OCI-LY7 (cell line): ENCODE results near the gene TPP1.

Source experiments
- EZH2phosphoT487 ChIP-seq: fragments of 200-600 bp; sonication (generic); IDR thresholded peaks from 2 replicates; pipeline ENCODE4 v1.6.1; 2018; ENCODE audit warnings: low read depth, borderline replicate concordance, mild to moderate bottlenecking, mixed run types, antibody characterized with exemption, low read length, moderate library complexity, mixed read lengths
- TF ChIP-seq, protein P1 (sequence below): fragments of 200-600 bp; sonication (generic); conservative IDR thresholded peaks from 2 replicates; pipeline ENCODE4 v1.5.1; 2014; ENCODE audit warnings: mild to moderate bottlenecking, antibody characterized with exemption, low read length, moderate library complexity, mixed read lengths

DNA sequence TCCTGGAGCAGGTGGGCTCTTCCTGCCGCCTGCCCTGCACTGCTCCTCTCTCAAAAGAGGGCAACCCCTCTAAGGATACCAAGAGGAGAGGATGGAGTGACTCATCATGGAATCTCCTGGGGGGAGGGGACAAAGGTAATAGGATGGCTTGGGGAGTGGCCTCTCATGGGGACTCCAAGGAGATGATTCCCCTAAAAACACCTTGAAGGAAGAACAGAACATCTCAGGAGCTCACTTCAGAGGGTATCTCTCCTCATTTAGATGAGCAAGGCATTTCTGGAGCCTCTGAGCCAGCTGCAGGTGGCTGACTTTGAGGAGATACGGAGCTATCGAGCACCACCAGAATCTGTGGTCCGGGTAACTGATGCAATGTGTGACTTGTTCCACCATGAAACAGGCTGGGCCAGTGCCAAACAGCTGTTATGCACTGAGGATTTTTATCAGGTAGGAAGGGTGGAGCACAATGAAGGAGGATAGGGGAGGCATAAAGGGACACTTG, 56.1 kb downstream of the TPP1 start:
- TF ChIP-seq, protein P1, sequence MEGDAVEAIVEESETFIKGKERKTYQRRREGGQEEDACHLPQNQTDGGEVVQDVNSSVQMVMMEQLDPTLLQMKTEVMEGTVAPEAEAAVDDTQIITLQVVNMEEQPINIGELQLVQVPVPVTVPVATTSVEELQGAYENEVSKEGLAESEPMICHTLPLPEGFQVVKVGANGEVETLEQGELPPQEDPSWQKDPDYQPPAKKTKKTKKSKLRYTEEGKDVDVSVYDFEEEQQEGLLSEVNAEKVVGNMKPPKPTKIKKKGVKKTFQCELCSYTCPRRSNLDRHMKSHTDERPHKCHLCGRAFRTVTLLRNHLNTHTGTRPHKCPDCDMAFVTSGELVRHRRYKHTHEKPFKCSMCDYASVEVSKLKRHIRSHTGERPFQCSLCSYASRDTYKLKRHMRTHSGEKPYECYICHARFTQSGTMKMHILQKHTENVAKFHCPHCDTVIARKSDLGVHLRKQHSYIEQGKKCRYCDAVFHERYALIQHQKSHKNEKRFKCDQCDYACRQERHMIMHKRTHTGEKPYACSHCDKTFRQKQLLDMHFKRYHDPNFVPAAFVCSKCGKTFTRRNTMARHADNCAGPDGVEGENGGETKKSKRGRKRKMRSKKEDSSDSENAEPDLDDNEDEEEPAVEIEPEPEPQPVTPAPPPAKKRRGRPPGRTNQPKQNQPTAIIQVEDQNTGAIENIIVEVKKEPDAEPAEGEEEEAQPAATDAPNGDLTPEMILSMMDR = no peak
- TF ChIP-seq EZH2phosphoT487 = no peak
